HepG2 (cell line): ENCODE results near the gene MLYCD. TPM values are rescaled to one million over a fixed set of nuclear protein-coding genes. Genes with fewer than 3 reads are reported as not detected.

ENCODE experiments used
- BRF2 ChIP-seq: sonication (generic); formaldehyde crosslinking; IDR thresholded peaks from 2 replicates; pipeline ENCODE4 v1.8.1; 2022; ENCODE audit warnings: mild to moderate bottlenecking, missing genetic modification reagents
- CHD2 ChIP-seq: IDR thresholded peaks from 2 replicates; pipeline ENCODE4 v1.6.1; 2011; ENCODE audit warnings: low read depth, low read length, improper control_type of control experiment
- ELF3 ChIP-seq: IDR thresholded peaks from 2 replicates; pipeline ENCODE4 v1.6.1; 2016; ENCODE audit warnings: missing genetic modification reagents, missing compliant biosample characterization
- ERF ChIP-seq: IDR thresholded peaks from 2 replicates; pipeline ENCODE4 v1.6.1; 2018; ENCODE audit warnings: missing biosample characterization, missing genetic modification reagents
- GRHL1 ChIP-seq: sonication (generic); formaldehyde crosslinking; conservative IDR thresholded peaks from 2 replicates; pipeline ENCODE4 v1.8.0; 2022; ENCODE audit warnings: missing genetic modification reagents
- HNF4G ChIP-seq, 2 experiments: sonication (generic) in 1 of 2; formaldehyde crosslinking in 1 of 2; IDR thresholded peaks; 2 replicates each; pipeline versions ENCODE4 v1.4.0 to v1.6.1; 2011 to 2020; ENCODE audit warnings: borderline replicate concordance in 2 of 2, low read depth in 2 of 2, mild to moderate bottlenecking in 2 of 2, low read length in 1 of 2, missing genetic modification reagents in 1 of 2, moderate library complexity in 1 of 2
- IKZF4 ChIP-seq: sonication (generic); formaldehyde crosslinking; IDR thresholded peaks from 2 replicates; pipeline ENCODE4 v1.5.1; 2020; ENCODE audit warnings: borderline replicate concordance, mild to moderate bottlenecking, low read depth, missing genetic modification reagents; ENCODE audit errors: not compliant biosample characterization
- KDM5A ChIP-seq: fragments of 200-600 bp; sonication (generic); IDR thresholded peaks from 2 replicates; pipeline ENCODE4 v1.7.0; 2018; ENCODE audit warnings: antibody characterized with exemption, mild to moderate bottlenecking, low read length, borderline replicate concordance
- PHF5A ChIP-seq: IDR thresholded peaks from one replicate; pipeline ENCODE4 v1.6.1; 2018; ENCODE audit warnings: low read depth, missing genetic modification reagents; ENCODE audit not compliant: unreplicated experiment
- PLRG1 ChIP-seq: fragments of 450-650 bp; conservative IDR thresholded peaks from 2 replicates; pipeline ENCODE4 v1.6.1; 2016
- TOE1 ChIP-seq: sonication (generic); formaldehyde crosslinking; IDR thresholded peaks from 2 replicates; pipeline ENCODE4 v1.4.0; 2020; ENCODE audit warnings: mild to moderate bottlenecking, missing genetic modification reagents
- UBTF ChIP-seq: sonication (generic); formaldehyde crosslinking; IDR thresholded peaks from 2 replicates; pipeline ENCODE4 v1.4.0; 2020; ENCODE audit warnings: mild to moderate bottlenecking, missing genetic modification reagents
- XBP1 ChIP-seq: sonication (generic); formaldehyde crosslinking; IDR thresholded peaks from 2 replicates; pipeline ENCODE4 v1.5.0; 2020; ENCODE audit warnings: missing genetic modification reagents
- ZKSCAN5 ChIP-seq: sonication (generic); formaldehyde crosslinking; IDR thresholded peaks from 2 replicates; pipeline ENCODE4 v1.5.1; 2020; ENCODE audit warnings: mild to moderate bottlenecking, missing genetic modification reagents
- ZNF296 ChIP-seq: sonication (generic); formaldehyde crosslinking; conservative IDR thresholded peaks from 2 replicates; pipeline ENCODE4 v1.5.0; 2020; ENCODE audit warnings: mild to moderate bottlenecking, missing genetic modification reagents
- ZNF33A ChIP-seq: sonication (generic); formaldehyde crosslinking; IDR thresholded peaks from 2 replicates; pipeline ENCODE4 v1.5.1; 2020; ENCODE audit warnings: missing genetic modification reagents, mild to moderate bottlenecking, moderate library complexity, borderline replicate concordance
- ZNF737 ChIP-seq: sonication (generic); formaldehyde crosslinking; IDR thresholded peaks from 2 replicates; pipeline ENCODE4 v1.5.0; 2020; ENCODE audit warnings: missing genetic modification reagents, mild to moderate bottlenecking, borderline replicate concordance
- ZNF747 ChIP-seq: sonication (generic); formaldehyde crosslinking; IDR thresholded peaks from 2 replicates; pipeline ENCODE4 v1.8.1; 2023; ENCODE audit warnings: missing genetic modification reagents, mild to moderate bottlenecking, borderline replicate concordance
- ZNF883 ChIP-seq: sonication (generic); formaldehyde crosslinking; IDR thresholded peaks from 2 replicates; pipeline ENCODE4 v1.5.1; 2020; ENCODE audit warnings: mild to moderate bottlenecking, missing genetic modification reagents; ENCODE audit errors: not compliant biosample characterization
- polyA plus RNA-seq, 8 experiments: library from polyadenylated mRNA; depleted of rRNA in 3 of 8; stranded (reverse) in 7 of 8; unstranded in 1 of 8; fragments of >200 nt; fragmentation: Illumina TruSeq in 4 of 8; extraction: Trizol in 4 of 8; gene quantifications; 2 replicates each; pipeline versions ENCODE4 v1.2.1 to v1.2.3, GENCODE V29; 2011 to 2016; ENCODE audit warnings: low read depth in 4 of 8, missing spikeins in 1 of 8, mixed read lengths in 1 of 8; ENCODE audit not compliant: insufficient read depth in 1 of 8
- total RNA-seq, 5 experiments: library from RNA; depleted of rRNA; stranded (reverse); fragments of >200 nt; fragmentation: Illumina TruSeq; extraction: Trizol; gene quantifications; 2 replicates each; pipeline ENCODE4 v1.2.3, GENCODE V29; 2016; ENCODE audit warnings: low read depth in 1 of 5
- TF ChIP-seq, protein P1 (sequence below): sonication (generic); formaldehyde crosslinking; IDR thresholded peaks from 2 replicates; pipeline ENCODE4 v1.4.0; 2020; ENCODE audit warnings: missing genetic modification reagents
- TF ChIP-seq, protein P2 (sequence below): sonication (generic); formaldehyde crosslinking; IDR thresholded peaks from 2 replicates; pipeline ENCODE4 v1.4.0; 2020; ENCODE audit warnings: mild to moderate bottlenecking, missing genetic modification reagents
- TF ChIP-seq, protein P3 (sequence below): sonication (generic); formaldehyde crosslinking; IDR thresholded peaks from 2 replicates; pipeline ENCODE4 v1.8.1; 2023; ENCODE audit warnings: mild to moderate bottlenecking, inconsistent platforms, moderate library complexity, missing genetic modification reagents, borderline replicate concordance

Gene MLYCD
- total and polyA plus RNA-seq, 2 of the 13 experiments (the other 11 are each of a cell fraction or from before 2014, with no cell fraction given): 1.8 to 4.0 TPM

GRCh38 chr16:83851473-83851872 is 47.4 kb upstream of the MLYCD start (continued):
- no peak for TF ChIP-seq XBP1 (CRISPR knock-in tag)
- TF ChIP-seq, protein P1, sequence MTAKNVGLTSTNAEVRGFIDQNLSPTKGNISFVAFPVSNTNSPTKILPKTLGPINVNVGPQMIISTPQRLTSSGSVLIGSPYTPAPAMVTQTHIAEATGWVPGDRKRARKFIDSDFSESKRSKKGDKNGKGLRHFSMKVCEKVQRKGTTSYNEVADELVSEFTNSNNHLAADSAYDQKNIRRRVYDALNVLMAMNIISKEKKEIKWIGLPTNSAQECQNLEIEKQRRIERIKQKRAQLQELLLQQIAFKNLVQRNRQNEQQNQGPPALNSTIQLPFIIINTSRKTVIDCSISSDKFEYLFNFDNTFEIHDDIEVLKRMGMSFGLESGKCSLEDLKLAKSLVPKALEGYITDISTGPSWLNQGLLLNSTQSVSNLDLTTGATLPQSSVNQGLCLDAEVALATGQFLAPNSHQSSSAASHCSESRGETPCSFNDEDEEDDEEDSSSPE: no peak
- no peak for TF ChIP-seq ZNF296 (CRISPR knock-in tag)
- TF ChIP-seq ZNF33A: no peak
- TF ChIP-seq HNF4G (IDR thresholded peaks at IDR 0.05; ENCODE audit: borderline replicate concordance, low read depth, low read length): peak; percentile 48; the same call in 1 of the 2 replicates
- no peak; the same call in 1 of the 2 replicates for TF ChIP-seq HNF4G (CRISPR knock-in tag; IDR thresholded peaks at IDR 0.05; ENCODE audit: borderline replicate concordance, low read depth)
- TF ChIP-seq ELF3 (CRISPR knock-in tag): 0 out of 2 replicates have a peak, but pooled peaks have one; percentile 23
- no peak for TF ChIP-seq GRHL1
- TF ChIP-seq ZNF747 (CRISPR knock-in tag): no peak
- no peak for TF ChIP-seq IKZF4
- TF ChIP-seq PHF5A (CRISPR knock-in tag): no peak
- TF ChIP-seq, protein P2, sequence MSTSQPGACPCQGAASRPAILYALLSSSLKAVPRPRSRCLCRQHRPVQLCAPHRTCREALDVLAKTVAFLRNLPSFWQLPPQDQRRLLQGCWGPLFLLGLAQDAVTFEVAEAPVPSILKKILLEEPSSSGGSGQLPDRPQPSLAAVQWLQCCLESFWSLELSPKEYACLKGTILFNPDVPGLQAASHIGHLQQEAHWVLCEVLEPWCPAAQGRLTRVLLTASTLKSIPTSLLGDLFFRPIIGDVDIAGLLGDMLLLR: no peak
- TF ChIP-seq ERF (CRISPR knock-in tag): no peak
- no peak for TF ChIP-seq BRF2 (CRISPR knock-in tag)
- TF ChIP-seq TOE1 (CRISPR knock-in tag): no peak
- no peak for TF ChIP-seq PLRG1
- TF ChIP-seq ZNF883 (CRISPR knock-in tag): no peak
- TF ChIP-seq, protein P3, sequence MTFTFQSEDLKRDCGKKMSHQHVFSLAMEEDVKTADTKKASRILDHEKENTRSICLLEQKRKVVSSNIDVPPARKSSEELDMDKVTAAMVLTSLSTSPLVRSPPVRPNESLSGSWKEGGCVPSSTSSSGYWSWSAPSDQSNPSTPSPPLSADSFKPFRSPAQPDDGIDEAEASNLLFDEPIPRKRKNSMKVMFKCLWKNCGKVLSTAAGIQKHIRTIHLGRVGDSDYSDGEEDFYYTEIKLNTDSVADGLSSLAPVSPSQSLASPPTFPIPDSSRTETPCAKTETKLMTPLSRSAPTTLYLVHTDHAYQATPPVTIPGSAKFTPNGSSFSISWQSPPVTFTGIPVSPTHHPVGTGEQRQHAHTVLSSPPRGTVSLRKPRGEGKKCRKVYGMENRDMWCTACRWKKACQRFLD (CRISPR knock-in tag): no peak
- TF ChIP-seq KDM5A: no peak
- TF ChIP-seq ZKSCAN5 (CRISPR knock-in tag): no peak
- TF ChIP-seq ZNF737: no peak
- no peak for TF ChIP-seq CHD2
- no peak for TF ChIP-seq UBTF (CRISPR knock-in tag)
